Measurements from ENCODE around the gene PSORS1C2.

Gene PSORS1C2

GRCh38 chr6:31156641-31157040, 17.8 kb upstream of the PSORS1C2 start:
- Histone ChIP-seq H3K9ac (ENCODE audit: low read length) (no peak overlapping the region), H4K20me1 (ENCODE audit: insufficient read depth, low read length) (no peaks in the 10 kb centered on the region), H3K9me3 (ENCODE audit: insufficient read depth, low read length) (no peaks in the 10 kb centered on the region), H3K4me3 (ENCODE audit: low read length) (peak overlapping the region; percentile 94; the same call in 1 of the 2 replicates), H3K4me1 (ENCODE audit: low read length) (peaks cover 15% of the 10 kb centered on the region; the same call in 1 of the 2 replicates), H3K27me3 (ENCODE audit: low read depth, low read length) (no peaks in the 10 kb centered on the region), H2AFZ (ENCODE audit: low read depth, low read length) (no peak overlapping the region), H3K79me2 (ENCODE audit: low read length) (peaks cover 43% of the 10 kb centered on the region), H3K36me3 (replicated peaks; ENCODE audit: low read depth, low read length) (peaks cover 18% of the 10 kb centered on the region), H3K27ac (ENCODE audit: low read length) (no peak overlapping the region), H3K4me2 (ENCODE audit: low read length) (peak overlapping the region; percentile 91)
- TF ChIP-seq EZH2phosphoT487 (IDR thresholded peaks at IDR 0.05; ENCODE audit: low read depth), result no peak
- TF ChIP-seq CTCF (IDR thresholded peaks at IDR 0.05; ENCODE audit: low read depth, low read length), result no peak

- H3K79me2 ChIP-seq (ENCODE audit: low read length), result peaks cover 21% of the 10 kb centered on the region
- no peak overlapping the region for H3K4me3 ChIP-seq (ENCODE audit: low read length)
- peaks cover 6% of the 10 kb centered on the region; the same call in 1 of the 2 replicates for H3K4me1 ChIP-seq (ENCODE audit: low read length)
- TF ChIP-seq EZH2phosphoT487 (IDR thresholded peaks at IDR 0.05; ENCODE audit: low read depth) (no peak), CTCF (IDR thresholded peaks at IDR 0.05; ENCODE audit: low read depth, low read length) (no peak)
- H4K20me1 ChIP-seq (ENCODE audit: insufficient read depth, low read length), result no peaks in the 10 kb centered on the region
- H3K27me3 ChIP-seq (ENCODE audit: low read depth, low read length), result no peaks in the 10 kb centered on the region
- no peaks in the 10 kb centered on the region for H3K9me3 ChIP-seq (ENCODE audit: insufficient read depth, low read length)
- H3K27ac ChIP-seq (ENCODE audit: low read length), result no peak overlapping the region
- no peak overlapping the region for H3K9ac ChIP-seq (ENCODE audit: low read length)
- no peak overlapping the region for H3K4me2 ChIP-seq (ENCODE audit: low read length)
- H3K36me3 ChIP-seq (replicated peaks; ENCODE audit: low read depth, low read length), result peaks cover 13% of the 10 kb centered on the region
- H2AFZ ChIP-seq (ENCODE audit: low read depth, low read length), result no peak overlapping the region
Observed at GRCh38 chr6:31154436-31154835, 15.6 kb upstream of the PSORS1C2 start.

- Histone ChIP-seq H3K27ac (ENCODE audit: low read length) (no peak overlapping the region), H4K20me1 (ENCODE audit: insufficient read depth, low read length) (no peaks in the 10 kb centered on the region), H3K9me3 (ENCODE audit: insufficient read depth, low read length) (no peaks in the 10 kb centered on the region), H3K4me1 (ENCODE audit: low read length) (peaks cover 6% of the 10 kb centered on the region; the same call in 1 of the 2 replicates), H3K79me2 (ENCODE audit: low read length) (peaks cover 11% of the 10 kb centered on the region), H3K27me3 (ENCODE audit: low read depth, low read length) (no peaks in the 10 kb centered on the region), H3K4me2 (ENCODE audit: low read length) (no peak overlapping the region), H3K36me3 (replicated peaks; ENCODE audit: low read depth, low read length) (peaks cover 15% of the 10 kb centered on the region), H3K4me3 (ENCODE audit: low read length) (no peak overlapping the region), H2AFZ (ENCODE audit: low read depth, low read length) (no peak overlapping the region), H3K9ac (ENCODE audit: low read length) (no peak overlapping the region)
- TF ChIP-seq EZH2phosphoT487 (IDR thresholded peaks at IDR 0.05; ENCODE audit: low read depth), result no peak
- no peak for TF ChIP-seq CTCF (IDR thresholded peaks at IDR 0.05; ENCODE audit: low read depth, low read length)
Observed at GRCh38 chr6:31152781-31153180, 13.9 kb upstream of the PSORS1C2 start.

- Histone ChIP-seq H3K79me2 (ENCODE audit: low read length) (no peaks in the 10 kb centered on the region), H4K20me1 (ENCODE audit: insufficient read depth, low read length) (no peaks in the 10 kb centered on the region), H3K27me3 (ENCODE audit: low read depth, low read length) (no peaks in the 10 kb centered on the region), H3K27ac (ENCODE audit: low read length) (no peak overlapping the region), H3K4me2 (ENCODE audit: low read length) (no peak overlapping the region), H3K4me1 (ENCODE audit: low read length) (no peaks in the 10 kb centered on the region), H3K4me3 (ENCODE audit: low read length) (no peak overlapping the region), H3K9me3 (ENCODE audit: insufficient read depth, low read length) (no peaks in the 10 kb centered on the region), H2AFZ (ENCODE audit: low read depth, low read length) (no peak overlapping the region), H3K36me3 (replicated peaks; ENCODE audit: low read depth, low read length) (peaks cover 2% of the 10 kb centered on the region), H3K9ac (ENCODE audit: low read length) (no peak overlapping the region)
- TF ChIP-seq CTCF (IDR thresholded peaks at IDR 0.05; ENCODE audit: low read depth, low read length) (no peak), EZH2phosphoT487 (IDR thresholded peaks at IDR 0.05; ENCODE audit: low read depth) (no peak)
Observed at GRCh38 chr6:31149827-31150447, 11.1 kb upstream of the PSORS1C2 start.
